GM19193 (cell line): Measurements from ENCODE around the gene CFAP57.

Experiments used
- POLR2A ChIP-seq: IDR thresholded peaks from 4 replicates; pipeline ENCODE4 v1.6.1; 2011; ENCODE audit not compliant: insufficient read depth, insufficient read length; ENCODE audit errors: extremely low read depth

Gene CFAP57

DNA sequence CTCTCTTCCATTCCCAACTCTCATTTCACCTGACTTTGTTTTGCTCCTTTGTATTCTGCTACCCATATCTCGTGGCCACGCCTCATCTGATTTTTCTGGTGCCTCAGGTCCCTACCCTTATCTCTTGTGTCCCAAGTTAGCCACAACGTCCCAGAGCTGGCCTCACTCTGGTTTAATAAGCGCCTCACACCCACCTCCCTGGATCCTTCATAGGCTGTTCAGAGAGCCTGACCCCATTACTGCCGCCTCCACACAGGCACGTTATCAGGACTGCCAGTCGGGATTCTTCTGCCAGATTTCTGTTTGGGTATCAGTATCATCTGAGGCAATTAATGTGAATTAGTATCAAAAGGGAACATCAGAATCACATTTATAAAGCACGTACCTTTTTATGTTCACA, 62.9 kb downstream of the CFAP57 start:
- TF ChIP-seq POLR2A: no peak

DNA sequence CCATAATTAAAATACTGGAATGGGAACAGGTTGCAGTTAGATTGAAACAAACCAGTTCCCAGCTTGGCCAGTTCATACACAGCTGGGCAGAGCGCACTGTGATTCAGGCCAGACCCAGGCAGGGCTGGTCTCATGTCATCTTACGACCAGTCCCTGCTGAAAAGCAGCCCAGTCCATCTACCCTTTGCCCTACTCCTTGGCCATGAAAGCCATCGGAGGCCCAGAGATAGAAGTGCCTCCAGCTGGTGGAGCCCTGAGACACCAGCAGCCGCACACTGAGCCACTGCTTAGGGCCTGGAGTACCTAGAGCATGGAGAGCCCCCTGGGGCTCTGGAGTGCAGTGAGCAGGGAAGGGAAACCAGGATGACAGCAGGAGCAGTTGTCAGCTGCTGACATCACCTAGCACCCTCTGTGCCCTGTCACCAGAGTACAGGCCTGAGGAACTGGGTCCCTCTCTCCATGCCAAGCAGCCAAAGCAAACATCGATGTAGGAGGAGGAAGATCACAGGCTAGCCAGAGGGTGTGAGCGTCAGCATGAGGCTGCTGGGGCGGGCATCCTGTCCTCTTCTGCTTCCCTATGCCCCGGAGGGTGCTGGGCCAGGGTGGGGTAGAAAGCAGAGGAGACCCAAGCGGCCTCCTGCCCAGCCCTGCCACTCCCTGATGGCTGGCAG, 63.5 kb downstream of the CFAP57 start:
- TF ChIP-seq POLR2A: no peak

DNA sequence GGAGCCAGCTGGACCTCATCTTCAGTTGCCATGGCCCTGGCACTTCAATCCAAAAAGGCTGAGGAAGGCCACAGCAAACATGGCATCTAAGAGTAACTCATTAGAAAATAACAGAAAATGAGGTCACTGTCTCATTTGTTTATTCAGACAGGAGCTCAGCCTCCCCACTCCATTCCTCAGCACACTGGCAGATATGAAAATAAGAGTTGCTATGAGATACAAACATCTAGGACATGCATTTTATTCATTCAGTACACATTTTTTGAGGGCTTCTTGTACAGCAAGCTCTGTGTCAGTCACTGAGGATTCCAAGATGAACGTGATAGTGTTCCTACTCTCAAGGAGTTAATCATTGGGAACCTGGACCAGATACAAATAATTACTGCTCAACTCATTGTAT, 65.0 kb downstream of the CFAP57 start:
- TF ChIP-seq POLR2A: no peak

DNA sequence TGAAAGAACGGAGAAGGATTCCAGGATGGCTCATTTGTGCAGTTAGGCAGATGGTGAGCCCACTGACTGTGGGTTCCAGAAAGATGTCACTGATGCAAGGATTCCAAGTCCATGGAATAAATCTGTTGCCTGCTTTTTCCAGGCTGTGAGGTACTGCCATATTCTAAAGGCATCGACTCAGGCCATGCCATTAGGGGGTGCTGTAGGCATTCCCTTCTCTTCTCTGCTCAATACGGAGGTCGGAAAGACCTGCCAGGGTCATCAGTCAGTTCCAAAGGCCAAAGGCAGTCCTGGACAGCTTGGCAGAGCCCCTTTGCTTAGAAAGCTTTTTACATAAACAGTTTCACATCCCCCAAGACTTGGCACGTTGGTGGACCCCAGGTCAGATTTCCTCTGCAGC, 66.0 kb downstream of the CFAP57 start:
- no peak for TF ChIP-seq POLR2A

DNA sequence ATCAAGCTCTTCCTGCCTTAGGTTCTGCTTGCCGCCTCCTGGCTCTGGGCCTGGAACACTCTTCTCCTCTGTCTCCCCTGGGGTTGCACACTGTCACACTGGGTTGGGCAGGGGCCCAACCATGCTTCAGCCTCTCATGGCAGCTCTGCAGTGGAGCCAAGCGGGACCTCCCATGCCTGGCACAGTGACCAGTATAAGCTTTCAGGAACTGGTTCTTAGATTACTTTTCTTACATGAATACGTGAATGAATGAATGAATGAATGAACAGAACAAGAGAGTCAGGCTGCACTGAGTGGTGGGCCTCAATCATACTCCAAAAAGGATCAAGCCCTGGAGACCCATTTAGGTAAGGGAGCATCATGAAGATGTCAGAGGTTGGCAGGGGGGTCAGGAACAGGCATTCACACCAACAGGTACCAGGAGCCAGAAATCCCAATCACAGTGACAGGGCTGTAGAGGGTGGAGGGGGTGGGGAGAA, 66.9 kb downstream of the CFAP57 start:
- TF ChIP-seq POLR2A: no peak

DNA sequence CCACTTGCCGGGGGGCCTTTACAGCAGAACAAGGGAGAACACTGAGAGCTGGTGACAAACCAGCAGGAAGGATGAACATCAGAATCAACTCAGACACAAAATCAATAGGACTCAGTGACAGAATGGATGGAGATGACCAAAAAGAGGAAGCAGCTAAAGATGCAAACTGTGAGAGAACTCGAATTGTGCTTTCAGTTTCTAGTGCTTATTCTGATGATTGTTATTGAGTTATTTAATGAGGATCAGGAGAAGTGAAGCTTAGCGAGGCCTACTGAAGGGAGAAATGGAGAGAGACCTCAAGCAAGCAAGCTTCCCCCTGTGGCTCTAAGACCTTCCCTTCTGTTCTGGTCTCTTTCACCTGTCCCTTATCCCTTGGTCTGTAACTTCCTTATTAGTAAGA, 67.4 kb downstream of the CFAP57 start:
- TF ChIP-seq POLR2A: peak; percentile 30

DNA sequence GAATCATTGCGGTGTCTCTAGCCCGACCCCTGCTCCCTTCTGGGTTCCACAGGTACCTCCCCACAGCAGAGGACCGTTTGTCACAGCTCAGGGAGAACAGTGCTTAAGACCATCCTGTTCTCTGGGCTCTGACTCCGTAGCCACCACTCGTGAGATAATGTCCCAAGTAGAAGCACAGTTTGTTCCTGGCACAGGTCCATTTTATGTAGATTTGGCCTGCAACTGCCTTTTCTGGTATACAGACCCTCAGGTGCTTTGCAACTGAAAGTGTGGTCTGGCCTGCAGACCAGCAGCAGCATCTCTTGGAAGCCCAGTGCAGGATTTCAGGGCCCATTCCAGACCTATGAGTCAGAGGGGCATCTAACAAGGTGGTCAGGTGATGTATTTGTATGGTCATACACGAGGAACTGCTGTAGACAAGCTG, 69.3 kb downstream of the CFAP57 start:
- TF ChIP-seq POLR2A: no peak

DNA sequence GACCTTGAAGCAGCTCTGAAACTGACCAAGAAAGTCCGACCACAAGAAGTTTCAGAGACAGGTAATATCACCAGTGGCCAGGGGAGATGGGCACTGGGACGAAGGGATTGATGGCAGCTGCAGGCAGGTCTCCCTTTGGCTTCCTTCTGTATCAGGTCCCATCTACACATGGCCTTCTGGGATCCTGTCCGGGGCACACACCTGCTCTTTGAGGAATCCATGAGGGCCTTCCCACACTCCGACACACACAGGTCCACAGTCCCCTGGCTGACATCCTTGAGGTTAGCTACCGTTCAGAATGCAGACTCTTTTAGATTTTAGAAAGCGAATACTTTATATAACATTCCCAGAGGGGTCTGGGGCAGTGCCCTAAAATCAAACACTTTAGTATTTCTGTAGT, 71.2 kb downstream of the CFAP57 start:
- TF ChIP-seq POLR2A: no peak

DNA sequence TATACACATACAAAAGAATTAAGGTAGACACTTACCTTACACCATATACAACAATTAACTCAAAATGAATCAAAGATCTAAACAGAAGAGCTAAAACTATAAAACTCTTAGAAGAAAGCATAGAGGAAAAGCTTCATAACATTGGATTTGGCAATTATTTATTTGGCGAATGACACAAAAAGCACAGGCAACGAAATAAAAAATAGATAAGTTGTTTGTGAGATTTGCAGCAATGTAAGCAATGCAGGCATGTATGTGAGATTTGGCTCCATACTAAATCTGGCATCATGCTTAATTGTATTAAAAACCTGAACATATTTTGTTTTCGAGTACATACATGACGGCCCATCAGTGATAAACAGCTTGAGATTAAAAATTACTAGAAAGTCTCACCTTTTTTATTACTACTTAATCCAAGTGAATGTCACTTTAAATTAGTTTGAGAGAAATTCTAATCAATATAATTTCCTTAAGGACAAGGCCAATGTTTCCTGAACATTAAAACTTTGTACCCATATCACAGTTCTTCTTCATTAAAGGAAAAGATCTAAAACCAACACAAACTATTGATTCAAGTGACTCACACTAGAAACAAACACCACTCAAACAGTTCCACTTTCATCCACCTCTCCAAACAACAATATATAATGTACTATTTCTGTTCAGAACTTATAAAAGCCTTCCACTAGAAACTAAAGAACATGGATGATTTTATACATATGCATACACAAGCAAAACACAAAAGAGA, 74.5 kb downstream of the CFAP57 start:
- TF ChIP-seq POLR2A: no peak

DNA sequence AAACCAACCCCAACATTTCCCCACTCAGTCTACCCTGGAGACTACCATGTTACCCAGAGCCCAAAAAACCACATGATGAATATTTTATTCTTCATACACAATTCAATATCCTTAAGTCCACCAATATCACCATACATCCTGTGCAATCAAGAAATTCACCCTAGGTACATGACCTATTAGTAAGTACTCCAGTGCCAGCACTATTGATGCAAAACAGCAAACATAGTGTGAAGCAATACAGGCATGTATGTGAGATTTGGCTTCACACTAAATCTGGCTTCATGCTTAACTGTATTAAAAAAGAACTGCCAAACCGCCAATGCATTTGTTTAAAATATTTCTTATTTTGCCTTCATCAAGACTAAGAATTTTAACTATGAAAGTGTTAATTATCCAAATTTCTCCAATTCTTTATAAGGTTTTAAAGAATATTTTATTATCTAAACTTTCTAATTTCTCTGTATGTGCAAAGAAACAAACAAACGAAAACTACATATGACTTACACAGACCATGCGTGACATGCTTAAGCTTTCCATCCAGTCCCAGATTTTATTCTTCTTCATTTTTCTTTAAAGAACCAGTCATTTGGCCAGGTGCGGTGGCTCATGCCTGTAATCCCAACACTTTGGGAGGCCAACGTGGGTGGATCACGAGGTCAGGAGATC, 75.3 kb downstream of the CFAP57 start:
- no peak for TF ChIP-seq POLR2A

DNA sequence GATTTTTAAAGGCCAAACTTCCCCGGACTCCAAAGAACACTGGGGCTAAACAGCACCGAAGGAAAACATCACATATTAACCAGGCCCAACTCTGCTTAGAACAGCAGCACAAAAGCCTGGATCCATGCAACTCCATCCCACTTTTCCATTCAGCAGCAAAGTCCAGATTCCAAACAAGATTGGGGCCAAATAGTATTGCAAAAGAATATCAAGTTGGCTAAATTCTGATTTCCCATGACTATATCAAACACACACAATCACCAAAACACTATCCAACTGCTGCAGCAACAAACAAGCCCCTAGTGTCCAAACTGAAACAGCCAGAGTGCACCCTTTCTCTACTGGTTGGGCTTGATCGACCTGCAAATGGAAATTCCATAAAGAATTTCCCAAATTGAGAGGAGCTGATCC, 78.2 kb downstream of the CFAP57 start:
- no peak for TF ChIP-seq POLR2A

DNA sequence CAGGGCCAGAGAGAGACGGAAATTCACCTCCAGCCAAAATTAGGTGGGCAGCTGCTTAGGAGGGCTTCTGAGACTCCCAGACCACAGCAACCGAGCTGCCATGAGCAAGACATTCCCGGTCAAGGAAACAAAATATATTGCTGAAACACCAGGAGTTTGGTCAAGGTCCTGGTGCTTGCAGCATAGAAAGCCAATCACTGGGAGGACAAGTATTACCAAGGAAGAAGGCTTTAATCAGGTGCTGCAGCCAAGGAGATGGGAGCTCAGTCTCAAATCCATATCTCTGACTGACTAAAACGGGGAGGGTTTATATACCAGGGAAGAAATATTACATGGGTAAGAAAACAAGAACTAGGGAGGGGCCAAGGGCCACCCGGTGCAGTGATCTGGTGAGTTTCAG, 78.9 kb downstream of the CFAP57 start:
- no peak for TF ChIP-seq POLR2A

DNA sequence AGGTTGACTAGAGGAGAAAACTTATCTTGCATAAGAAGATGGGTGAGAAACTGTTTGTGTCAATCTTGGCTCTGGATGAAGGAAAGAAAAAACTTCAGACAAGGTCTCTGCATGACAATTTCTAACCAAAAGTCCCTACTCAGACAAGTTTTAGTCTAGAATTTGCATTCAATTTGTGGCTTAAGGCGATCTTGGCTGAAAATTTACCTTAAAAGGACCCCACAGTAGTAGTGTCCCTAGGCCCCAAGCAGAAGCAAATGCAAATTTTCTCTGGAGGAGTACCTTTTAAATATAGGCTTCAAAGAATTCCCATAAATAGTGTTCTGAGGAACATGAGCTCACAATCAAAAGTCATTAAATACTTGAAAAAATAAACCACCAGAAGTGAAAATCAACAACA, 80.1 kb downstream of the CFAP57 start:
- TF ChIP-seq POLR2A: no peak

DNA sequence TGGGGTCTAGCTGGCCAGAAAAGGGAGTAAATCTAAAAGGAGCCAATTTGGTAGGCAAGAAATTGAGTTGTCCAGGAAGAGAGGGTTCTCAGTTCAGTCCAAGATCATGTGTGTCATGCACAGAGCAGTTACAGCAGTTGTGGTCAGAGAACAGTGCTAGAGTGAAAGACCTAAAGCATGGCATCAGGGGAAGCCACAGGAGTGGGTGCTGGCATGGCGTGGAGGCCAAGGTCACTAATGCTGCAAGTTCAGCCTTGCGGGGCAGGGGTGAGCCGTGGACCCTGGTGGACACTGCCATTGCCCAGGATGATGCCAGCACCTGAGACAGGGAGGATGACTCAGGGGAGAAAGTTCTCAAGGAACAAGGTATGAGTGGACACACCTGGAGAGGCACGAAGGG, 81.0 kb downstream of the CFAP57 start:
- TF ChIP-seq POLR2A: no peak

DNA sequence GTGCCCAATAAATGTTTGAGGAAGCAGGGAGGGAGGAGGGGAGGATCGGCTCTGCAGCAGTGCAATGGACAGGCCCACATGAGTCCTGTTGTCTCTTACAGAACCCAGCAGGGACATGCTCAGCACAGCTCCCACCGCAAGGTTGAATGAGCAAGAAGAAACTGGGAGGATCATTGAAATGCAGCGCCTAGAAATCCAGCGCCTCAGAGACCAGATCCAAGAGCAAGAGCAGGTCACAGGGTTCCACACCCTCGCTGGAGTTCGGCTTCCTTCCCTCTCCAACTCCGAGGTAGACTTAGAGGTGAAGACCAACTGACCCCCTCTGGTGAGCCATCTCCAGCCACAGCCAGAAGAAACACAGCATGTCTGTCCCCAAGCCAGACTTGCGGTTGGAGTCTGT, 81.7 kb downstream of the CFAP57 start:
- TF ChIP-seq POLR2A: no peak
